ENCODE measurements around the gene YY1AP1. TPM values are rescaled to one million over a fixed set of nuclear protein-coding genes. Genes with fewer than 3 reads are reported as not detected.
"Not testable (repeated sequence)": the region's sequence is repeated elsewhere in the genome, so short reads cannot be mapped to it uniquely, and the experiment has no call there.

YY1AP1 gene, protein sequence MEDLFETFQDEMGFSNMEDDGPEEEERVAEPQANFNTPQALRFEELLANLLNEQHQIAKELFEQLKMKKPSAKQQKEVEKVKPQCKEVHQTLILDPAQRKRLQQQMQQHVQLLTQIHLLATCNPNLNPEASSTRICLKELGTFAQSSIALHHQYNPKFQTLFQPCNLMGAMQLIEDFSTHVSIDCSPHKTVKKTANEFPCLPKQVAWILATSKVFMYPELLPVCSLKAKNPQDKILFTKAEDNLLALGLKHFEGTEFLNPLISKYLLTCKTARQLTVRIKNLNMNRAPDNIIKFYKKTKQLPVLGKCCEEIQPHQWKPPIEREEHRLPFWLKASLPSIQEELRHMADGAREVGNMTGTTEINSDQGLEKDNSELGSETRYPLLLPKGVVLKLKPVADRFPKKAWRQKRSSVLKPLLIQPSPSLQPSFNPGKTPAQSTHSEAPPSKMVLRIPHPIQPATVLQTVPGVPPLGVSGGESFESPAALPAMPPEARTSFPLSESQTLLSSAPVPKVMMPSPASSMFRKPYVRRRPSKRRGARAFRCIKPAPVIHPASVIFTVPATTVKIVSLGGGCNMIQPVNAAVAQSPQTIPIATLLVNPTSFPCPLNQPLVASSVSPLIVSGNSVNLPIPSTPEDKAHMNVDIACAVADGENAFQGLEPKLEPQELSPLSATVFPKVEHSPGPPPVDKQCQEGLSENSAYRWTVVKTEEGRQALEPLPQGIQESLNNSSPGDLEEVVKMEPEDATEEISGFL
- total RNA-seq: 100 to 1,000 TPM; 107 to 156 (median 155) TPM

DNA sequence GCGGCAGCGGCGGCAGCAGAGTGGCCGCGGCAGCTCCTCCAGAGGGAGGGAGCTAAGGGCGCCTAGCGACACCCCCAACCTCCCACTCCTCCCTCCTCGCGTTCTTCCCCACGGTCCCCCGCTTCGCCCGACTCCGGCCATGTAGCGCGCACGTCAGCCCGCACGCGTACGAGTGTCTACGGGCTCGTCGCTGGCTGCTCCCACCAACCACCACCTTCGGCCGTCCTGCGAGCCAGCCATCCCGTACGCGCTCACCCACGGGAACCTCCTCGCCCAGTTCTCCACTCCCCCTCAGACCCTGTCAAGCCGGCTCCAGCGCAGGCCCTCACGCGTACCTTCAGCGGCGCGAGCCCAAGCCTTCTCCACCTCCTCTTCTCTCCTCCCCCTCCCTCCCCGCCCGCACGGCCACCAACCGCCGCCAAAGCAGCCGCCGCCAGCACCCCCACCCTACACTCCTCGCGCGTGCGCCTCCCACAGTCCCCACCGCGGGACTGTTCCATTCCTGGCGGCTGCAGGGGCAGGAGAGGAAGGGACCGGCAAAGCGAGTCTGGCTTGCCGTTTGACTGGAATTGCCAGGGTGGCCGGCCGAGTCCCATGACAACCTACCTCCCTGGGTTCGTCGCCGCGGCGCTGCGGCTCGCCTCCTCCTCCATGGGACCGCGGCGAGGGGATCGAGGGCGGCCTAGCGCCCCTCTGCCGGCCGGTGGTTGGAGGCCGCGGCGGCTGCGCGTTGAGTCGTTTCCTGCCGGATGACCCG, at the start of gene YY1AP1:
TSS of gene YY1AP1 (minus strand) at position 451 of the 757 bp plus-strand sequence. CDS start 8,338 bp downstream, outside the sequence.
- peaks cover 3% of the 10 kb centered on the region in 2 donors for H3K4me1 ChIP-seq
- no peaks in the 10 kb centered on the region for H3K9me3 ChIP-seq
- DNase-seq (ENCODE audit: low spot score in 2 of 2): peak; percentile 86 to 93
- no peaks in the 10 kb centered on the region for H3K36me3 ChIP-seq
- TF ChIP-seq, protein P1, sequence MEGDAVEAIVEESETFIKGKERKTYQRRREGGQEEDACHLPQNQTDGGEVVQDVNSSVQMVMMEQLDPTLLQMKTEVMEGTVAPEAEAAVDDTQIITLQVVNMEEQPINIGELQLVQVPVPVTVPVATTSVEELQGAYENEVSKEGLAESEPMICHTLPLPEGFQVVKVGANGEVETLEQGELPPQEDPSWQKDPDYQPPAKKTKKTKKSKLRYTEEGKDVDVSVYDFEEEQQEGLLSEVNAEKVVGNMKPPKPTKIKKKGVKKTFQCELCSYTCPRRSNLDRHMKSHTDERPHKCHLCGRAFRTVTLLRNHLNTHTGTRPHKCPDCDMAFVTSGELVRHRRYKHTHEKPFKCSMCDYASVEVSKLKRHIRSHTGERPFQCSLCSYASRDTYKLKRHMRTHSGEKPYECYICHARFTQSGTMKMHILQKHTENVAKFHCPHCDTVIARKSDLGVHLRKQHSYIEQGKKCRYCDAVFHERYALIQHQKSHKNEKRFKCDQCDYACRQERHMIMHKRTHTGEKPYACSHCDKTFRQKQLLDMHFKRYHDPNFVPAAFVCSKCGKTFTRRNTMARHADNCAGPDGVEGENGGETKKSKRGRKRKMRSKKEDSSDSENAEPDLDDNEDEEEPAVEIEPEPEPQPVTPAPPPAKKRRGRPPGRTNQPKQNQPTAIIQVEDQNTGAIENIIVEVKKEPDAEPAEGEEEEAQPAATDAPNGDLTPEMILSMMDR (IDR thresholded peaks at IDR 0.05): peak in 2 of 3 donors; percentile 41 to 50
- TF ChIP-seq POLR2AphosphoS5 (IDR thresholded peaks at IDR 0.05) (peak; percentile 77 to 91 (median 88)), POLR2A (IDR thresholded peaks at IDR 0.05) (peak; percentile 57)
- H3K4me3 ChIP-seq: peak within 1 kb of the TSS; percentile 91 to 97 (median 94)
- peak within 1 kb of the TSS; percentile 95 to 97 for H3K27ac ChIP-seq
- intact Hi-C loops (cut with DNase I; ENCODE audit: low total_unique reads): loop anchor here (10.0 kb wide), 1 partner anchor 724 kb away; the partner anchor contains the start of gene PYGO2
- H3K27me3 ChIP-seq: no peaks in the 10 kb centered on the region

DNA sequence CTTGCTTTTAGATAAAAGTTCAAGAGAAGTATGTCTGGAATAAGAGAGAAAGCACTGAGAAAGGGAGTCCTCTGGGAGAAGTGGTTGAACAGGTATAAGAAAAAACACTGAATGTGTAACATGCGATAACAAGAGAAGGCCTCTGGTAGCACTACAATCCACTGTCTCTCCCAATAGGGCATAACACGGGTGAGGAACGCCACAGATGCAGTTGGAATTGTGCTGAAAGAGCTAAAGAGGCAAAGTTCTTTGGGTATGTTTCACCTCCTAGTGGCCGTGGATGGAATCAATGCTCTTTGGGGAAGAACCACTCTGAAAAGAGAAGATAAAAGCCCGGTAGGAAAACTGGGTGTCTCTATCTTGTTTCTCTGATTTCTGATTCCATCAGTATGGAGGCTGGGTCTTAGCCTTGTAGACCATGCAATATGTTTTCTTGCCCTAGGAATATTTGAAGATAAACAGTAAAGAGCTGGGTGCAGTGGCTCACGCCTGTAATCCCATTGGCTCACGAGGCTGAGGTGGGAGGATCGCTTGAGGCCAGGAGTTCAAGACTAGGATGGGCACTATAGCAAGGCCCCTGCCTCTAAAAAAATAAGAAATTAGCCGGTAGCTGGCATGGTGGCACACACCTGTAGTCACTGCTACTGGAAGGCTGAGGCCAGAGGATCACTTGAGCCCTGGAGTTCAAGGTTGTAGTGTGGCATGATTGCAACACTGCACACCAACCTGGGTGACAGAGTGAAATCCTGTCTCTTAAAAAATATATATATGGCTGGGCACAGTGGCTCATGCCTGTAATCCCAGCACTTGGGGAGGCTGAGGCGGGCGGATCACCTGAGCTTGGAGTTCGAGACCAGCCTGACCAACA, 40.7 kb upstream of the YY1AP1 start:
- Histone ChIP-seq H3K9me3 (no peaks in the 10 kb centered on the region), H3K4me1 (no peaks in the 10 kb centered on the region), H3K27ac (no peak overlapping the region), H3K27me3 (no peaks in the 10 kb centered on the region), H3K36me3 (no peaks in the 10 kb centered on the region), H3K4me3 (no peak overlapping the region)
- intact Hi-C loops (cut with DNase I; ENCODE audit: low total_unique reads): no loop called here
- peak; percentile 23 to 53 for DNase-seq (ENCODE audit: low spot score in 2 of 2)
- TF ChIP-seq POLR2AphosphoS5 (IDR thresholded peaks at IDR 0.05): no peak
- TF ChIP-seq, protein P1 (IDR thresholded peaks at IDR 0.05): peak; percentile 44 to 69 (median 68)

DNA sequence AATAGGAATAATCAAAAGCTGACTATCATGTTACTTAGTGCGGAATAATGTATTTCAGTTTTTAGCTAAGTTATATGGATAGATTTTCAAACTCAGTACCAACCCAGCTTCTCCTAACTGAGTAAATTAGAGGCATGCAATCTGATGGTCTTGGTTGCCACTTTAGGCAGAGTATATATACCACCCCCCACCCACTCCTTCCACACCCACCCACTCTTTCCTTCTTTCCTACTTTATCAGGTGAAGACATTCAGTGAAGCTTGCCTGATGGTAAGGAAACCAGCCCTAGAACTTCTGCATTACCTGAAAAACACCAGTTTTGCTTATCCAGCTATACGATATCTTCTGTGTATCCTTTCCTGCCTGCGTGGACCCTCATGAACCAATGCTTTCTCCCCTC, 36.6 kb upstream of the YY1AP1 start:
- no peaks in the 10 kb centered on the region for H3K36me3 ChIP-seq
- no peak for DNase-seq (ENCODE audit: low spot score in 2 of 2)
- TF ChIP-seq POLR2A (IDR thresholded peaks at IDR 0.05) (no peak), POLR2AphosphoS5 (IDR thresholded peaks at IDR 0.05) (no peak)
- TF ChIP-seq, protein P1 (IDR thresholded peaks at IDR 0.05): no peak
- H3K27ac ChIP-seq: no peak overlapping the region
- H3K27me3 ChIP-seq: no peaks in the 10 kb centered on the region
- no peaks in the 10 kb centered on the region for H3K4me1 ChIP-seq
- no peak overlapping the region for H3K4me3 ChIP-seq
- intact Hi-C loops (cut with DNase I; ENCODE audit: low total_unique reads): no loop called here
- H3K9me3 ChIP-seq: no peaks in the 10 kb centered on the region

DNA sequence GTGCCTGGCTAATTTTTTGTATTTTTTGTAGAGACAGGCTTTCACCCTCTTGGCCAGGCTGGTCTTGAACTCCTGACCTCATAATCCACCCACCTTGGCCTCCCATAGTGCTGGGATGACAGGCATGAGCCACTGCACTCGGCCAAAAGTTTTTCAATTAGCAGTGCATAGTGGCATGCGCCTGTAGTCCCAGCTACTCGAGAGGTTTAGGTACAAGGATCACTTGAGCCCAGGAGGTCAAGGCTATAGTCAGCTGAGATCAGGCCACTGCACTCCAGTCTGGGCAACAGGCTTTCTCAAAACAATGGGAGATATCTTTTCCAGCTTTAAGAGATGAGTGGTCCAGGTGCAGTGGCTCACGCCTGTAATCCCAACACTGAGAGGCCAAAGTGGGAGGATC, 31.1 kb upstream of the YY1AP1 start:
- Histone ChIP-seq H3K9me3 (no peaks in the 10 kb centered on the region), H3K36me3 (no peaks in the 10 kb centered on the region), H3K4me3 (no peak overlapping the region), H3K27ac (no peak overlapping the region), H3K4me1 (no peaks in the 10 kb centered on the region), H3K27me3 (no peaks in the 10 kb centered on the region)
- intact Hi-C loops (cut with DNase I; ENCODE audit: low total_unique reads): no loop called here
- TF ChIP-seq POLR2A (IDR thresholded peaks at IDR 0.05) (no peak), POLR2AphosphoS5 (IDR thresholded peaks at IDR 0.05) (no peak)
- TF ChIP-seq, protein P1 (IDR thresholded peaks at IDR 0.05): no peak
- DNase-seq (ENCODE audit: low spot score in 2 of 2): no peak

DNA sequence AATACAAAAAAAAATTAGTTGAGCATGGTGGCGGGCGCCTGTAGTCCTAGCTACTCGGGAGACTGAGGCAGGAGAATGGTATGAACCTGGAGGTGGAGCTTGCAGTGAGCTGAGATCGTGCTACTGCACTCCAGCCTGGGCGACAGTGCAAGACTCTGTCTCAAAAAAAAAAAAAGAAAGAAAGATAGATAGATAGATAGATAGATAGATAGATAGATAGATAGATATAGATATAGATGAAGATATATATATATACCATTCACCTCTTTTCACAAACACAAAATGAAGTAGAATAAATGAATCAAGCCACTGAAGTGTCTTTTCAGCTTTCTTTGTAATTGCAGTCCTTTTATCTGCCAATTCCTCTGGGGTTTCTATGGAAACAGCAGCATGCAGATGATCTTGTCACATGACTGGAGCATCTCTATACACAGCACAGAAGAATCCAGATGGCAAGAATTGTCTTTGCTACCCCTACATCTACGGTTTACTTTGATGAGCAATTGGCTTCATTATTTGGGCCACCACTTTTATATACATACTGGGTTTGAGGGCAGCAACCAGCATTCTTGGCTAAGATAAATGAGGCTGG, 30.0 kb upstream of the YY1AP1 start:
- H3K27me3 ChIP-seq; H3K4me3 ChIP-seq; H3K36me3 ChIP-seq; H3K4me1 ChIP-seq; H3K27ac ChIP-seq; H3K9me3 ChIP-seq; intact Hi-C loops (cut with DNase I; ENCODE audit: low total_unique reads); DNase-seq (ENCODE audit: low spot score in 2 of 2): not testable (repeated sequence)
